Activated naive CD4-positive, alpha-beta T cell treated with anti-CD3 and anti-CD28 coated beads, Interleukin-2, amount 50 U/mL, for 16 hours (primary cell): ENCODE measurements around the gene FSD1.
A peak's percentile ranks its signal among the peaks of the same experiment; 100 is the strongest.
"Not testable (repeated sequence)": the region's sequence is repeated elsewhere in the genome, so short reads cannot be mapped to it uniquely, and the experiment has no call there.

Source experiments
- DNase-seq: peaks from one replicate; pipeline ENCODE4 v3.0.0-alpha.2; 2020

FSD1 gene

GRCh38 chr19:4304538-4305256, at the start of gene FSD1:
FSD1 (plus strand) TSS chr19:4304598; CDS start chr19:4304747, 149 bp downstream.
- peak; percentile 81 for DNase-seq

GRCh38 chr19:4256563-4256962, 47.8 kb upstream of the FSD1 start:
- no peak for DNase-seq

GRCh38 chr19:4257025-4257424, 47.4 kb upstream of the FSD1 start:
- no peak for DNase-seq

- no peak for DNase-seq
These were observed 46.2 kb upstream of the FSD1 start for GRCh38 chr19:4258181-4258580.

- no peak for DNase-seq
These were observed 43.7 kb upstream of the FSD1 start for GRCh38 chr19:4260613-4261191.

GRCh38 chr19:4264812-4265211, 39.6 kb upstream of the FSD1 start:
- DNase-seq = no peak

- no peak for DNase-seq
These were observed 38.0 kb upstream of the FSD1 start for GRCh38 chr19:4266253-4267000.

GRCh38 chr19:4267101-4267900, 37.1 kb upstream of the FSD1 start:
- DNase-seq = peak; percentile 68

- no peak for DNase-seq
These were observed 36.2 kb upstream of the FSD1 start for GRCh38 chr19:4267901-4268815.

GRCh38 chr19:4268816-4269430, 35.5 kb upstream of the FSD1 start:
- no peak for DNase-seq

- no peak for DNase-seq
These were observed 31.5 kb upstream of the FSD1 start for GRCh38 chr19:4272894-4273293.

GRCh38 chr19:4274321-4274686, 30.1 kb upstream of the FSD1 start:
- not testable (repeated sequence) for DNase-seq

- no peak for DNase-seq
These were observed 27.2 kb upstream of the FSD1 start for GRCh38 chr19:4277191-4277696.

- no peak for DNase-seq
These were observed 26.4 kb upstream of the FSD1 start for GRCh38 chr19:4278010-4278409.

- DNase-seq = no peak
These were observed 25.8 kb upstream of the FSD1 start, which contains the start of gene SHD for GRCh38 chr19:4278419-4279266. SHD (plus strand) TSS chr19:4279266; CDS start chr19:4280064, 798 bp downstream.

GRCh38 chr19:4279267-4279529, 25.2 kb upstream of the FSD1 start:
- no peak for DNase-seq

- DNase-seq = no peak
These were observed 24.6 kb upstream of the FSD1 start for GRCh38 chr19:4279530-4280422.

- DNase-seq = no peak
These were observed 20.0 kb upstream of the FSD1 start for GRCh38 chr19:4284176-4284958.

GRCh38 chr19:4284974-4285373, 19.4 kb upstream of the FSD1 start:
- no peak for DNase-seq
